GM10847 (cell line): ENCODE measurements around the gene PNKP.
A peak's percentile ranks its signal among the peaks of the same experiment; 100 is the strongest.

Source experiments
- POLR2A ChIP-seq: IDR thresholded peaks from 2 replicates; pipeline ENCODE4 v1.6.1; 2011; ENCODE audit not compliant: insufficient read length; ENCODE audit errors: extremely low read depth

Gene PNKP

GRCh38 chr19:49836176-49837008 is 31.0 kb downstream of the PNKP start:
- TF ChIP-seq POLR2A, result no peak

GRCh38 chr19:49835562-49835961 is 31.8 kb downstream of the PNKP start:
- TF ChIP-seq POLR2A, result no peak

- no peak for TF ChIP-seq POLR2A
Observed at GRCh38 chr19:49833599-49833998, 33.8 kb downstream of the PNKP start.

GRCh38 chr19:49832556-49832955 is 34.8 kb downstream of the PNKP start:
- TF ChIP-seq POLR2A, result no peak

GRCh38 chr19:49831592-49831991 is 35.8 kb downstream of the PNKP start:
- TF ChIP-seq POLR2A, result no peak

- no peak for TF ChIP-seq POLR2A
Observed at GRCh38 chr19:49830766-49831165, 36.6 kb downstream of the PNKP start.

- no peak for TF ChIP-seq POLR2A
Observed at GRCh38 chr19:49829721-49830120, 37.7 kb downstream of the PNKP start.

- TF ChIP-seq POLR2A, result no peak
Observed at GRCh38 chr19:49829200-49829599, 38.2 kb downstream of the PNKP start.

- no peak for TF ChIP-seq POLR2A
Observed at GRCh38 chr19:49827034-49827433, 40.3 kb downstream of the PNKP start.

GRCh38 chr19:49824662-49825061 is 42.7 kb downstream of the PNKP start:
- TF ChIP-seq POLR2A, result no peak

- no peak for TF ChIP-seq POLR2A
Observed at GRCh38 chr19:49823472-49823871, 43.9 kb downstream of the PNKP start.

GRCh38 chr19:49820125-49820524 is 47.3 kb downstream of the PNKP start:
- no peak for TF ChIP-seq POLR2A

GRCh38 chr19:49818649-49819370 is 48.6 kb downstream of the PNKP start:
- TF ChIP-seq POLR2A, result no peak

GRCh38 chr19:49817964-49818648 is 49.3 kb downstream of the PNKP start, which contains the start of gene MED25:
Gene MED25, plus strand, starts transcription at chr19:49818289. Its CDS starts 53 bp downstream, at chr19:49818342.
- peak; percentile 80 for TF ChIP-seq POLR2A

- TF ChIP-seq POLR2A, result no peak
Observed at GRCh38 chr19:49816590-49816989, 50.8 kb downstream of the PNKP start.

- TF ChIP-seq POLR2A, result no peak
Observed at GRCh38 chr19:49814010-49814409, 53.4 kb downstream of the PNKP start.
